D341Med (cell line): ENCODE data around the gene TXLNB.

Source experiments
- DNase-seq: peaks from one replicate; pipeline ENCODE4 v3.0.0; 2012; ENCODE audit warnings: low spot score

Gene TXLNB

GRCh38 chr6:139291813-139292619, at the start of gene TXLNB:
TSS of gene TXLNB (minus strand) at chr6:139291998. CDS start at chr6:139288899, 3,099 bp downstream.
- DNase-seq = no peak

DNA sequence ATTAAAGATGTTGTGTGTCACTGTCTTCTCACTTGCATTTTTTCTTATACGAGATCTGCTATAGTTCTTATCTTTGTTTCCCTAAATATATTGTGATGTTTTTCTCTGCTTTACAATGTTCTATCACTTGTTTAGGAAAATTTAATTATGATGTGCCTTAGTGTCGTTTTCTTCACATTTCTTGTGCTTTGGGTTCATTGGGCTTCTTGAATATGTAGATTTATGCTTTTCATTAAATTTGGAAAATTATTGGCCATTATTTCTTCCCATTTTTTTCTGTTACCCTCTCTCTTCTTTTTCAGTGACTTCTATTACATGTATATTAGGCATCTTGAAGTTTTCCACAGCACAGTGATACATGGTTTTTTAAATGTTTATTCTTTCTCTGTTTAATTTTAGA, 49.3 kb upstream of the TXLNB start:
- no peak for DNase-seq

DNA sequence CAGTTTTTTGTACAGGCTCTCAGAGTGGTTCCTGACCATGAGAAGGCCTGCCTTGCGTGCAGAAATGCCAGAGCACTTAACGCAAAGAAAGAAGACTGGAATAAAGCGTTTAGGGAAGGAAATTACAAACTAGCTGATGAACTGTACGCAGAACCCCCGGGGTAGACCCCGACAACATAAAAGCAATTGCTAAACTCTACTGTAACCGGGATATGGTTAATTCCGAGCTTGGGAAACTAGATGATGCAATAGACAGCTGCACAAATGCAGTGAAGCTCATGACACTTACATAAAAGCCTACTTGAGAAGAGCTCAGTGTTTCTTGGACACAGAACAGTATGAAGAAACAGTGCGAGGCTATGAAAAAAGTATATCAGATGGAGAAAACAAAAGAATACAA, 47.0 kb upstream of the TXLNB start:
- DNase-seq = no peak

- no peak for DNase-seq
These were observed 46.0 kb upstream of the TXLNB start for GRCh38 chr6:139337830-139338229.

GRCh38 chr6:139337001-139337400, 45.2 kb upstream of the TXLNB start:
- DNase-seq = no peak

GRCh38 chr6:139336488-139336887, 44.7 kb upstream of the TXLNB start:
- no peak for DNase-seq

- DNase-seq = no peak
These were observed 43.8 kb upstream of the TXLNB start for GRCh38 chr6:139335447-139336210.

DNA sequence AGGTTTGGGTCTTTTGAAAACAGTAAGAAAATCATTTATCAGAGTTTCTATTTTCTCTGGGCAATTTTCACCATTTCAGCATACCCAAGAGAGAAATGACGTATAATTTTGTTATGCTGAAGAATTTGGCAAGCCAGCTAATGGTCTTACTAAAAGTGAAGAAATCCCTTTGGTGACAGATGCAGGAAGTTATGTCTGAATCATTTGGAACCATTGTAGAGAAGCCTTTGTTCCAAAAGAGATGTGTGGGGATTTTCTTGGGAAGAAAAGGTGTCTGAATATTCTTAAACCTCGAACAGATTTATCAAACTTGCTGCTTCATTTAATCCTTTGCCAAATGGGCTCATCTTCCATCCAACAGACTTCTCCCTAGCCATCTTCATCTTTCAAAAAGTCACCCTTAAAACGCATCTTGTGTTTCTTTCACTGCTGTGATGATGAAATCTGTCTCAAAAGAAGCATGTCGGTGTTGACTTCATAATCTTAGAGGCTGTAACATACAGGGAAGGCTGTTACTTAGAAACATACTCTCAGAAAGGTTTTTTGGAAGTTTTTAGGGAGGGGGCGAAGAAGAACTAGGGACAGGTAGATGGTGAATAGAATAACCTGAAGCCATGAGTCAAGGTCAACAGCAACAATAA, 43.1 kb upstream of the TXLNB start:
- no peak for DNase-seq

DNA sequence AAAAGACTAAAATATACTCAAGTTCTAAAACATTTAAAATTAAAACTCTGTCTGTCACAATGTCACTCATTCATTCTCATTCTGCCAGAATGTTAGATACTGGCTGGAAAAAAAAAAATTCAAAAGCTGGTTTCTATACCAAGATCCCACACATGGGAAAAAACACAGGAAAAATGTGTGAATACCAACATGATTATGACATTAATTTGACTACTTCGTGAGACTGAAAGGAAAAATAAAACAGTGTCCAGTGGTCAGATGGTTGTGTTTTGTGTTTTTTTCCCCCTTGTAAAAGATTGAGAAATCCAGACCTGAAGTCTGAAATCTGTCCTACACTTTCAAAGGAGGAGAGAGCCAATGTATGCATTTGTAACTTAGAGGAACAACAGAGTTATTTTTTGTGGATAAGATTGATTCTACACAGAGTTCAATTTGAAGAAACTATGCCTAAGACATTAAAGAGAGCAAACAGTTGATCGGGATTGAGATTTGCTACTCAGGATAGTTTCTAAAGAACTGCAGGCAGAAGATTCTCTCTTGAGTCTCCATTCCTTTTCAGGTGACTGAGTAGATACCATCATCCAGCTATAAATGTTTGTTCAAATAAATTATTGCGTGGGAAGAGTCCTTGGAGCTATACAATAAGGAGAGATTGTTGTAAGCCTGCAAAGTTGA, 39.2 kb upstream of the TXLNB start:
- no peak for DNase-seq

DNA sequence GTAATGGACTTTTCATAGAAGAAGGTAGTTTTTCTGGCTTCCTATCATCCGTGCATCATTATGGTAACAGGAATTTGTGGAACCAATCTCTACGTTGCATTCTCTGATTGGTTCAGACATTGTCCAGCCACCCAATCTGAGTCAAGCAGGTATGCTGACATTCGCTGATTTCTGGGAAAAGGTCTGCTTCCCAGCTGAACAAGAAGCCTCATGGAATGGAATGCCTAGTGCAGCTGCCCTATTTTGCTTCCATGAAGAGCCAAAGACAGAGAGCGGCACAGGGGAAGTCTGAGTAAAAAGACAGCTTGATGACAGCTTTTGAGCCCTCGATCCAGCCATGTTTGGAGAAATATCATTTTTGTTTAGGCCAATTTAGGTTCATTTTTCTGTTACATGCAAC, 38.5 kb upstream of the TXLNB start:
- no peak for DNase-seq

- no peak for DNase-seq
These were observed 37.4 kb upstream of the TXLNB start for GRCh38 chr6:139329224-139329623.

DNA sequence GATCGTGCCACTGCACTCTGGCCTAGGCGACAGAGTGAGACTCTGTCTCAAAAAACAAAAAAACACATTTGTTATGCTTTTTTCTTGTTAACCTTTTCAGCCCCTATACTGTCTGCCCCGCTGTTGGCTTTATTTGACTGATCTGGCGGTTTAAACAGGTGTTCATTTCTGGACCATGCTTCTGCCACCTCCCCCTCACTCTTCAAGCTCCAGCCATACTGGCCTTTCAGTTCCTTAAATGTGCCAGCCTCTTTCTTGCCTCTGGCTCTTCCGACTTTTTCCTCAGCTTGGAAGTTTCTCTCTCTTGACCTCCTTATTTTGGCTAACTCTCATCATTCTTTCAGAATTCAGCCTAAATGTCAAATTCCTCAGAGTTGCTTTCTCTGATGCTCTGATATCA, 35.2 kb upstream of the TXLNB start:
- DNase-seq = no peak

DNA sequence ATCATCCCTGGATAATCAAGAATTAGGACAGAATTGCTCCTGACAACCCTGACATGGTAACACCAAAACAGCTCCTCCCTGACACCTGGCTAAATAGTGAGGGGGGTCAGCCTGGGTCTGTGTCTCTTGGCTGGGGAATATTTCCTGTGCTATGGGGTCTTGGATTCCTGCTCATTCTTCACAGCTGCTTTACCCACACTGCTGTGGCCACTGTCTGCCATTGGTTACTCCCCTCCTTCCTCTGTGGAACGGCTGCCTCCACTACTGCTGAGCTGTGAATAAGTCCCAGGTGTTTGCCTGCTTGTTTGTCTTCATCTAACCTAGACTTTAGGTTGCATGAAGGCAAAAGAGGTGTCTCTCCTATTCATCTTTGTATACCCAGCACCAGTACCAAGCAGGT, 33.9 kb upstream of the TXLNB start:
- no peak for DNase-seq

DNA sequence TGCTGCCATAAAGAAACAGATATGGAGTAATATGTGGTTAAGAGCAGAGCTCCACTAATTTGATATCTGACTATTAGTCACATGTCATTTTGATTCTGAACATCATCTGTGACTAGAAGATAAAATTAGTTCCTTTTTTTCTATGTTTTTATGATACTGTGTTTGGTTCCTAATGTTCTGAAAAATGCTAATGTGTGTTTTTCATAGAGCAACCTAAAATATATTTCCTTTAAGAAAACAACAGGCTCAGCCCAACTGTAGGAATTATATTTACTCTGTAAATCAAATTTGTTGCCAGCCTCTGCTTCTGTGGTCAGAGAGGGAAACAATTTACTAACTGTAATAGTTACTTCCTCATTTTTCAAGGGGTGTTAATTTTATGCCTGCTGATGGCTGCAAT, 33.3 kb upstream of the TXLNB start:
- DNase-seq = no peak

- no peak for DNase-seq
These were observed 32.4 kb upstream of the TXLNB start for GRCh38 chr6:139324301-139324555.

DNA sequence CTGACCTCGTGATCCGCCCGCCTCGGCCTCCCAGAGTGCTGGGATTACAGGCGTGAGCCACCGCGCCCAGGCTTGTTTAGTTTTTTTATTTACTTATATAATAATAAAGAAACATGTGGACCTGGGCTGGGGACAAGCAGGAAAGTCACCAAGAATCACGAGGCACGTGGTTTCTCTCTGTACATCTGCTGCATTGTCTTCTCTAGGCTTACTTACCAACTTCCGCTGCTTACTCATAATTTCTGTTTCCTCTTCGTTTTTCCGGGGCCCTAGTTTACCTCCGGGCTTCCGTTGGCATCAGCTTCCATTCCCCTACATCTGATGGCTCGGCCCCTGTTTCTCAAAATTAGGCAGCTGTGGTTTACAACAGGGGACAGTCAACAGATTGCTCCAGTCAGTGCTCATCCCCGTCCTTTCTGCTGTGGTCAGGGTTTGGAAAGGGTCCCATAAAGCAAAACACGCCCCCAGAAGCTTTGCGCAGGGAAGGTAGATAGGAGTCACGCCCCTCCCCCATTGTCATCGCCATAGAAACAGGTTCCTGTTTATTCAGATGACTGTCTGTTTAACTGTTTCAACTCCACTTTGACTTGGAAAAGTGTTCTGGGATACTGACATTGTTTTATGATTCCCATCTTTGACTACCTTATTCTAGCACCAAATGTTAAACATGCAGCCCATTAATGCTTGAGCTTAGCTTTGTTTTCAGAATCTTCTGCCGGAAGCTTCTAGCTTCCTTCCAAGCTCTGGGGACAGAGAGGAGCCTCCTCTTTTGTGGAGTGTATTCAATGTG, 31.9 kb upstream of the TXLNB start:
- no peak for DNase-seq

GRCh38 chr6:139320081-139320480, 28.3 kb upstream of the TXLNB start:
- DNase-seq = no peak

DNA sequence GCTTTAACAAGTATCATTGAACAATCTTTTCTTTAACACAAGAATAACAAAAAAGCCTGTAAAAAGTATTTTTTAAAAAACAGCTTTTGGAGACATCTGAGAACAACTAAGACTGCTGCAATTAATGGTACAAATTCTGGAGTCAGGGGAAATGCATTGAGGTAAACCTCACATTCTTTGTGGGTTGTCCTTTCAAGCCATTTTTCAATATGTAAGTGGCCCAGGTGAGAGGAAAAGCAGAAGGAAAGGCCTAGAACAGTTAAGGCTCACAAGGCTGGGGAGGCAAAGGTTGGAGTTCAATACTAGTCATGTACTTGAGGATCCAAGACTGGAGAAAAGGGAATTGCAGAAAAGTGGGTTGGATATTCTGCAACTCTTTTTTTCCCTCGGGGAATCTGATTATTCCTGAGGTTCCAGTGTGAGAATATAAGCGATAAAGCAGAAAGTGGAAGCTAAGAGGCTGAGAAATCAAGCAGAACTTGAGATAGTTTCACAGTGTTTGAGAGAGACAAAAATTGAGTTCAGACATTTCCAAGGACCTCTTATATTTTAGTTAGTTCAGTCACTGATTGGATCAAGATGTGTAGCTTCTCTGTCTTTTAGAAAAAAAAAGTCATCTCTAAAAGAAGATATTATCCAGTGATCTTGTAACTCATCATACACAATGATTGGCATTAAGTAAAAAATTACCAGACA, 25.0 kb upstream of the TXLNB start:
- no peak for DNase-seq

DNA sequence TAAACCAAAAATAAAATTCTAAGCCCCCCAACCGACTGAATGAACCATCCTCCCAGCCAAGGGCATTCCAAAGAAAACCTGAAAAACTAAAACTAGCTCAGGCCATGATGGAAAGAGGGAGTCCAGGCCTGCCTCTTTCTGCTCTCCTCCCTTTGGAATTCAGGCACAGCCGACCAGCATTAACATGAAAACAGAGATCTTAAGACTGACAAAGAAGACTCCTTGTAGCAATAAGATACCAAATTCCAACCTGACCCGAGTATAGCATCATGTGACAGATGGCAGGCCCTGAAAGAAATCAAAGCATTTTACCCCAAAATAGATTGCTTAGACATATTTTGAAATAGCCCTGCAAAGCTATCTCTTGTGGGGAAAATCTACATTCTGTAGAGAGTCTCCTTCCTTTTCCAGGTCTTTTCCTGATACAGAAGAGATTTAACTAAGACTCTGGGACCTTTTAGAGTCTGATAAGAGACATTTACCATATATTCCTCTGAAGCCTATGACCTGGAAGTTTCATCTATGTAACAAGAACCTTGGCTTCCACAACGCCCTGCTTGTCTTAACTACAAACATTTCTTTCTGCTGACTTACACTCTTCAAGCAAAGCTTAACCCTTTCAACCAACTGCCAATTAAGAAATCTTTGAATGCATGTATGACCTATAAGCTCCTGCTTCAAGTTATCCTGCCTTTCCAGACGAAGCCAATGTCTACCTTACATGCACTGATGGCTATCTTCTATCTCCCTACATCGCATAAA, 22.2 kb upstream of the TXLNB start:
- DNase-seq = no peak

GRCh38 chr6:139313229-139313628, 21.4 kb upstream of the TXLNB start:
- DNase-seq = no peak

- DNase-seq = no peak
These were observed 20.0 kb upstream of the TXLNB start for GRCh38 chr6:139311831-139312230.
